ENCODE measurements around the gene LGR4. TPM values are rescaled to one million over a fixed set of nuclear protein-coding genes. Genes with fewer than 3 reads are reported as not detected.

The LGR4 gene
- total RNA-seq, 1 donor from 2014 or later = 39.6 TPM

GRCh38 chr11:27431808-27432207, 40.8 kb downstream of the LGR4 start:
- no peaks in the 10 kb centered on the region for H3K27me3 Mint-ChIP-seq
- H3K4me3 Mint-ChIP-seq = no peak overlapping the region
- no peaks in the 10 kb centered on the region for H3K36me3 Mint-ChIP-seq
- TF ChIP-seq CTCF (conservative IDR thresholded peaks at IDR 0.05) = no peak
- no peak for DNase-seq (ENCODE audit: extremely low spot score, unreplicated experiment)
- H3K27ac Mint-ChIP-seq = no peak overlapping the region
- no peaks in the 10 kb centered on the region for H3K9me3 Mint-ChIP-seq
- H3K4me1 Mint-ChIP-seq (ENCODE audit: unreplicated experiment) = no peaks in the 10 kb centered on the region

- Mint-ChIP-seq H3K4me3 (no peak overlapping the region), H3K9me3 (no peaks in the 10 kb centered on the region), H3K27me3 (no peaks in the 10 kb centered on the region), H3K4me1 (ENCODE audit: unreplicated experiment) (no peaks in the 10 kb centered on the region), H3K27ac (no peak overlapping the region), H3K36me3 (no peaks in the 10 kb centered on the region)
- TF ChIP-seq CTCF (conservative IDR thresholded peaks at IDR 0.05) = no peak
- DNase-seq (ENCODE audit: extremely low spot score, unreplicated experiment) = no peak
Observed at GRCh38 chr11:27429761-27430393, 42.7 kb downstream of the LGR4 start.

GRCh38 chr11:27427183-27427980, 45.2 kb downstream of the LGR4 start:
- Mint-ChIP-seq H3K27me3 (no peaks in the 10 kb centered on the region), H3K4me3 (no peak overlapping the region), H3K36me3 (no peaks in the 10 kb centered on the region), H3K27ac (no peak overlapping the region), H3K4me1 (ENCODE audit: unreplicated experiment) (peaks cover 9% of the 10 kb centered on the region), H3K9me3 (no peaks in the 10 kb centered on the region)
- DNase-seq (ENCODE audit: extremely low spot score, unreplicated experiment) = no peak
- TF ChIP-seq CTCF (conservative IDR thresholded peaks at IDR 0.05) = no peak

- H3K27ac Mint-ChIP-seq = no peak overlapping the region
- no peaks in the 10 kb centered on the region for H3K9me3 Mint-ChIP-seq
- H3K36me3 Mint-ChIP-seq = no peaks in the 10 kb centered on the region
- H3K4me3 Mint-ChIP-seq = no peak overlapping the region
- DNase-seq (ENCODE audit: extremely low spot score, unreplicated experiment) = no peak
- no peak for TF ChIP-seq CTCF (conservative IDR thresholded peaks at IDR 0.05)
- peaks cover 21% of the 10 kb centered on the region for H3K4me1 Mint-ChIP-seq (ENCODE audit: unreplicated experiment)
- no peaks in the 10 kb centered on the region for H3K27me3 Mint-ChIP-seq
Observed at GRCh38 chr11:27425814-27426213, 46.8 kb downstream of the LGR4 start.

- Mint-ChIP-seq H3K36me3 (no peaks in the 10 kb centered on the region), H3K27me3 (no peaks in the 10 kb centered on the region), H3K27ac (no peak overlapping the region), H3K4me1 (ENCODE audit: unreplicated experiment) (peaks cover 25% of the 10 kb centered on the region), H3K9me3 (no peaks in the 10 kb centered on the region), H3K4me3 (no peak overlapping the region)
- TF ChIP-seq CTCF (conservative IDR thresholded peaks at IDR 0.05) = no peak
- no peak for DNase-seq (ENCODE audit: extremely low spot score, unreplicated experiment)
Observed at GRCh38 chr11:27423125-27423524, 49.5 kb downstream of the LGR4 start.

All from type B pancreatic cell (in vitro differentiated cells).